Activated CD8-positive, alpha-beta T cell treated with anti-CD3 and anti-CD28 coated beads for 36 hours (primary cell): ENCODE data around the gene COPB1. TPM values are rescaled to one million over a fixed set of nuclear protein-coding genes. Genes with fewer than 3 reads are reported as not detected.

ENCODE experiments used
- ATAC-seq: fragments of 200-7000 bp; cut with Tn5 transposase; one replicate; pipeline ENCODE4 v1.10.0; 2021; ENCODE audit warnings: mild to moderate bottlenecking, moderate library complexity
- CTCF ChIA-PET: fragments of 350-600 bp; sonication (Branson Sonifier 250); formaldehyde crosslinking; loops from one replicate; lab custom pipeline; 2021; ENCODE audit warnings: antibody characterized with exemption; lab: Charles Lee
- POLR2A ChIA-PET: fragments of 350-600 bp; sonication (Branson Sonifier 250); formaldehyde crosslinking; loops from one replicate; lab custom pipeline; 2021; ENCODE audit warnings: antibody characterized with exemption; lab: Charles Lee
- DNase-seq: peaks from one replicate; pipeline ENCODE4 v3.0.0-alpha.2; 2020
- H3K27ac Mint-ChIP-seq: one replicate; pipeline ENCODE4 v1.8.0; 2021; ENCODE audit warnings: mild to moderate bottlenecking, mixed read lengths
- H3K27me3 Mint-ChIP-seq: one replicate; pipeline ENCODE4 v1.8.0; 2021; ENCODE audit warnings: mixed read lengths
- H3K36me3 Mint-ChIP-seq: one replicate; pipeline ENCODE4 v1.8.0; 2021; ENCODE audit warnings: low read depth, mixed read lengths
- H3K4me1 Mint-ChIP-seq: one replicate; pipeline ENCODE4 v1.8.0; 2021; ENCODE audit warnings: low read depth, mixed read lengths
- H3K4me3 Mint-ChIP-seq: one replicate; pipeline ENCODE4 v1.8.0; 2021; ENCODE audit warnings: mild to moderate bottlenecking, moderate library complexity, mixed read lengths
- H3K9me3 Mint-ChIP-seq: one replicate; pipeline ENCODE4 v1.8.0; 2021; ENCODE audit warnings: mixed read lengths
- intact Hi-C: fragments of 100-400 bp; cut with micrococcal nuclease; formaldehyde crosslinking; loops from one replicate; pipeline ENCODE4 v1.10.0; 2022
- total RNA-seq, 2 experiments: library from RNA; stranded (reverse); gene quantifications; one replicate each; pipeline ENCODE4 v1.2.3, GENCODE V29; 2021
- TF ChIP-seq, protein P1 (sequence below): fragments of 200-600 bp; IDR thresholded peaks from one replicate; pipeline ENCODE4 v1.8.0; 2022; ENCODE audit warnings: antibody characterized with exemption, mild to moderate bottlenecking

The COPB1 gene
- total RNA-seq, 2 experiments from 2014 or later = 90.9 to 93.5 TPM

DNA sequence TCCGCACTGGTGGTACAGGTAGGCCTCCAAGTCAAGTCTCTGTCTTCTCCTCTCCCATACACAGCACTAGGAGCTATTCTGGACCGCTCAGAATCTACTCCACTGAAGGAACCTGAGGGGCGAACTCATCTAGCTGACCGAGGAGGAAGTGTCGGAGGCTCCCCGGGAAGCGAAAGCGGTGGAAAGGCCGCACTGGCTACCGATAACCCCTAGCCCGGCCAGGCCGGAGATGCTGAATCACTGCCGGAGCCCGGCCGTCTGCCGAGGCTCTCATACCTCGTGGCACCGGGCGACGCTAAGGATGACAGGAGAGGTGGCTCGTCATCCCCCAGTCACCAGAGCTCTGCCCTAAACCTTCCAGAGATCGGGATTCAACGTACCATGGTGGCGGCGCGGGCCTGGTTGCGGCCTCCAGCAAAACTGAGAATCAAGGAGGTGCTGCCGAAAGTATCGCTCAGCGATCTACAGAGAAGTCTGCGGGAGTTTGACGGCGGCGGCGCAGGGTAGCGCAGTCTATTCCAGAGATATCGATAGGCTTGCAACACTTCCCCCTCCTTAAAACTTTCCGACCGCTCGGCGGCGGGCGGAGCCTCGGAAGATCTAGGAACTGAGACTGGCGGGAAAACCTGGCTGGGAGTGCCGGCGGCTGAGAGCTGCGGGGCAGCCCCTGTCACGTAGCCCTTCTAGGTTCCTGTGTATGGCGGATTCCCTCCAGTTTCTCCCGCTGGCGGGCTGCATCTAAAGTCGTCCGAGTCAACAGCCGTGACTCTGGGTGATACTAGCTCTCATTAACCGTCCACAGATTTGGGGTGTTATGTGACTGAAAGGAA lies 20.5 kb upstream of the COPB1 start, which contains the start of gene PSMA1:
TSS of gene PSMA1 (minus strand) at position 470 of the 830 bp plus-strand sequence. CDS start at position 383, 87 bp downstream.
- ChIA-PET POLR2A (interaction anchor here (0.7 to 2.4 kb wide), 24 partner anchors 10 to 386 kb away, joined by 3 to 26 read pairs (median 4); partner anchors contain the start of genes COPB1, CYP2R1 and PDE3B), CTCF (interaction anchor here (0.7 to 1.5 kb wide), 8 partner anchors 23 to 388 kb away, joined by 3 to 6 read pairs (median 4); no protein-coding TSS in a partner anchor)
- TF ChIP-seq, protein P1, sequence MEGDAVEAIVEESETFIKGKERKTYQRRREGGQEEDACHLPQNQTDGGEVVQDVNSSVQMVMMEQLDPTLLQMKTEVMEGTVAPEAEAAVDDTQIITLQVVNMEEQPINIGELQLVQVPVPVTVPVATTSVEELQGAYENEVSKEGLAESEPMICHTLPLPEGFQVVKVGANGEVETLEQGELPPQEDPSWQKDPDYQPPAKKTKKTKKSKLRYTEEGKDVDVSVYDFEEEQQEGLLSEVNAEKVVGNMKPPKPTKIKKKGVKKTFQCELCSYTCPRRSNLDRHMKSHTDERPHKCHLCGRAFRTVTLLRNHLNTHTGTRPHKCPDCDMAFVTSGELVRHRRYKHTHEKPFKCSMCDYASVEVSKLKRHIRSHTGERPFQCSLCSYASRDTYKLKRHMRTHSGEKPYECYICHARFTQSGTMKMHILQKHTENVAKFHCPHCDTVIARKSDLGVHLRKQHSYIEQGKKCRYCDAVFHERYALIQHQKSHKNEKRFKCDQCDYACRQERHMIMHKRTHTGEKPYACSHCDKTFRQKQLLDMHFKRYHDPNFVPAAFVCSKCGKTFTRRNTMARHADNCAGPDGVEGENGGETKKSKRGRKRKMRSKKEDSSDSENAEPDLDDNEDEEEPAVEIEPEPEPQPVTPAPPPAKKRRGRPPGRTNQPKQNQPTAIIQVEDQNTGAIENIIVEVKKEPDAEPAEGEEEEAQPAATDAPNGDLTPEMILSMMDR = no peak
- DNase-seq = peak; percentile 99
- H3K36me3 Mint-ChIP-seq = peaks cover 35% of the 10 kb centered on the region
- peaks cover 26% of the 10 kb centered on the region for H3K4me1 Mint-ChIP-seq
- ATAC-seq = peak; percentile 89
- no peaks in the 10 kb centered on the region for H3K9me3 Mint-ChIP-seq
- H3K4me3 Mint-ChIP-seq = peak within 1 kb of the TSS; percentile 93
- intact Hi-C loops = loop anchor here (2.0 to 5.0 kb wide), 3 partner anchors 21 to 387 kb away; partner anchors contain the start of genes COPB1 and CYP2R1
- peak within 1 kb of the TSS; percentile 97 for H3K27ac Mint-ChIP-seq
- H3K27me3 Mint-ChIP-seq = no peaks in the 10 kb centered on the region

DNA sequence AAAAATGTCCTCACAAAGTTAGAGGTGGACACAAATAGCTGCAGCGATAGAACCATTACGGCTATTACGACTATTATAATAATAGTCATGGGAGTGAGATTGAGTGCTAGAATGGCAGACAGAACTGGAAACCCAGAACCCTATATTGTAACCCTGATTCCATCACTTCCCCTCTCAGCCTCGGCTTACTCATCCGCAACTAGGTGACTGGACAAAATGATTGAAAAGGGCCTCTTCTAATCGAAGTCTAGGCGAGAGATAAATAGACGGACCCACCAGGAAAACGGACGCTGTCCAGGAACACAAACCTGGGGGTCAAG lies 19.9 kb upstream of the COPB1 start:
- CTCF ChIA-PET = interaction anchor here (0.7 to 1.5 kb wide), 4 partner anchors 24 to 389 kb away, joined by 3 to 4 read pairs (median 4); no protein-coding TSS in a partner anchor
- POLR2A ChIA-PET = interaction anchor here (0.9 to 2.4 kb wide), 15 partner anchors 10 to 387 kb away, joined by 3 to 26 read pairs (median 7); partner anchors contain the start of genes COPB1, CYP2R1 and PDE3B
- peak overlapping the region; percentile 93 for H3K4me3 Mint-ChIP-seq
- H3K4me1 Mint-ChIP-seq = peaks cover 28% of the 10 kb centered on the region
- H3K9me3 Mint-ChIP-seq = no peaks in the 10 kb centered on the region
- ATAC-seq = peak; percentile 40
- peaks cover 40% of the 10 kb centered on the region for H3K36me3 Mint-ChIP-seq
- peak; percentile 37 for DNase-seq
- intact Hi-C loops = no loop called here
- peak overlapping the region; percentile 97 for H3K27ac Mint-ChIP-seq
- TF ChIP-seq, protein P1 = no peak
- no peaks in the 10 kb centered on the region for H3K27me3 Mint-ChIP-seq

DNA sequence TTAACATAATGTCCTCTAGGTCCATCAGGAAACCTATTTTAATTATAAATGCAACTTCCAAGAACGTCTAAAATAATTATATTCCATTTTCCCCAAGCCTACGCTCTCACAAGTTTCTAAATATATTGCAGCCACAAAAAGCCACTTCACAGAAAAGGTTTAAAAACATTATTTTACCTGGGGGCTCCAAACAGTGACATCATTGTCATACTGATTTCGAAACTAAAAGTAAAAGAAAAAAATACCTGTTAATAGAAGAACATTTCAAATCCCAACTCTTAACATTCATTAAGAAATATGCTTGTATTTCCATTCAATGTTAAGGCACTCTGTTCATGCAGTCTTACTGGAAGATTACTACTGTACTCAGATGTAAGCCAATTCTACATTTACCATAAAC lies 19.2 kb upstream of the COPB1 start:
- H3K4me3 Mint-ChIP-seq = peak overlapping the region; percentile 93
- peaks cover 28% of the 10 kb centered on the region for H3K4me1 Mint-ChIP-seq
- ChIA-PET POLR2A (interaction anchor here (0.6 to 4.7 kb wide), 9 partner anchors 10 to 126 kb away, joined by 3 to 40 read pairs (median 10); partner anchors contain the start of genes COPB1 and PDE3B), CTCF (no interaction called here)
- ATAC-seq (no peak), DNase-seq (no peak)
- TF ChIP-seq, protein P1 = no peak
- H3K27me3 Mint-ChIP-seq = no peaks in the 10 kb centered on the region
- H3K9me3 Mint-ChIP-seq = no peaks in the 10 kb centered on the region
- peak overlapping the region; percentile 97 for H3K27ac Mint-ChIP-seq
- intact Hi-C loops = no loop called here
- H3K36me3 Mint-ChIP-seq = peaks cover 44% of the 10 kb centered on the region

DNA sequence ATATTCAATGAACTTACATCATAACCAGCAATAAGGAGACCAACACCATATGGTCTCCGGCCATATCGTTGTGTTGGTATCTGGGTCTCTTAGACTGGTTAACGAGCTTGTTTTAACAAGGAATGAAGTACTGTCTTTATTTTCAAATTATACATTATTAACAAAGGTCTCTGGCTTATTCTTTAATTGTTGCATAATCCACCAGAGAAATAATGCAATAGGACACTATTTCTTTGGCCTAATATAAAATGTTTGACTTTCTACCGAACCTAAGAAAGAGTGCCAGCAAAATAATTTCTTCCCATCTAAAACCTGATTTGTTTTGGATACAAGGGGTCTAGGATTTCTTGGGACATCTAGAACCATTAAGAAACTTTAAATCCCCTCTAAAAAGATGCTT lies 14.2 kb upstream of the COPB1 start:
- Mint-ChIP-seq H3K4me1 (peaks cover 34% of the 10 kb centered on the region), H3K27me3 (no peaks in the 10 kb centered on the region), H3K9me3 (no peaks in the 10 kb centered on the region), H3K36me3 (peaks cover 54% of the 10 kb centered on the region), H3K27ac (no peak overlapping the region), H3K4me3 (no peak overlapping the region)
- ATAC-seq (no peak), DNase-seq (no peak)
- ChIA-PET CTCF (no interaction called here), POLR2A (no interaction called here)
- TF ChIP-seq, protein P1 = no peak
- intact Hi-C loops = no loop called here
